NCI-H128 (cell line): ENCODE results near the gene UBE3B.

Source experiments
- DNase-seq: peaks from one replicate; lab custom pipeline; 2025; ENCODE audit not compliant: unreplicated experiment; lab: John Stamatoyannopoulos, UW

UBE3B gene

DNA sequence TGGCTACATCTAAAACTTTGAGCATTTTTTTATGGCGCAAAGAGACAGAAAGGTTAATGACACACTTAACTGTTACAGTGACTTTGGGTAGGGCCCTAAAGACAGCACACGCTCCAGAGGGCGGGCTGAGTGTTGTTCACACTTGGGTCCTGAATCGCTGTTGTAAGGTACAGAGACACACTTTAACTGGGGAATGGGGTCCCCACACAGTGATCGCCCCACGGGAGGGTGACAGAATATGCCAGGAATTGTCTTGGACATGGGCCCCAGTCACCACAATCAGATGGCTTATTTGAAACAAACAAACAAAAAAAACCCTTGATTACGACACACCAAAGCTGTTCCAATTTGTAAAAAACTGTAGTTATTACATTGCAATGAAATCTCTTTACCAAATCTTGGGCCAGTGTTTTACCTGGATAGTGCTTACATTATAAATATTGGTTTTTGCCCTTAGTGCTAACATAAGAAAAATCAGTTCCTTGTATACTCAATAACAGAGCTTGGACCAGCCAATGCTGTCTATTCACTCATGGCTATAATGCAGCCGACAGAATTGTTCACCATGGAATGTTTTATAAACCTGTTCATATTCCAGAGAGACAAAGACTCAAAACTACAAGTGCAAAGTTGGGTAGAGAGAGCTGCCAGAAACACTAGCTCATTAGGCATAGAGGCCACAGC lies 28.6 kb upstream of the UBE3B start:
- no peak for DNase-seq

GRCh38 chr12:109449845-109450532 lies 27.4 kb upstream of the UBE3B start:
- no peak for DNase-seq

GRCh38 chr12:109450980-109451379 lies 26.5 kb upstream of the UBE3B start:
- DNase-seq = no peak

DNA sequence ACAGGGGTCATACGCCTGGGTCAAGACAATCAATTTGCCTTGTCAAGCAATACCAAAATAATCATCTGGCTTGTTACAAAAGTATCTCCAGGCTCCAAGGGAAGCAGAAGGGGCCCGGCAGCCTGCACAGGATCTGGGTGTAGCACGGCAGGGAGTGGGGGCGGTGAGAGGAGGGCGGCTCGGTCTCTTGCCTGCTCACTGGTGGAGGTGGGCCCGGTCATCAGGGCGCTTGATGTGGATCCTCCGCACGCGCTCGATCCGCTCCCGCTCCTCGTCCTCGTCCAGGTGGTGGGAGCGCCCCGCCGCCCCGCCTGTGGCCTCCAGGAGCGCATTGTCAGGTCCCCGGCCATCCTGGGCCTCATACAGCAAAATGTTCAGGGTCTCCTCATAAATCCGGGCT lies 26.0 kb upstream of the UBE3B start:
- no peak for DNase-seq

DNA sequence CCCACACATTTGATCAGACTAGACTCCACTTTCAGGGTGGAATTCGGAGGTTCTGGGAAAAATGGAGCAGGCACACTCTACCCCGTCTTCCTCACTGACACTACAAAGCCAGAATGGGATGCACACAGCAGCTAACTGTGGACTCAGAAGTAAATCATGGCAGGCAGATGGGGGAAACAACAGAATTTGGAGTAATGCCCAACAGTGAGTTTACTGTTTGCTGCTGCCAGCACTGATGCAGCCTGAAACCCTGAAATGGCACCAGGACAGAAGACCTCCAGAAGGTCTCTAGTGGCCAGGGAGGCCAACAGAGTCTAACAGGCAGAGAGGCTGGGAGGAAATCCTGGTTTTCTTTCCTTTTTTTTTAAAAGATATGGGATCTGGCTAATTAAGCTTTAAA lies 24.9 kb upstream of the UBE3B start:
- DNase-seq = no peak

DNA sequence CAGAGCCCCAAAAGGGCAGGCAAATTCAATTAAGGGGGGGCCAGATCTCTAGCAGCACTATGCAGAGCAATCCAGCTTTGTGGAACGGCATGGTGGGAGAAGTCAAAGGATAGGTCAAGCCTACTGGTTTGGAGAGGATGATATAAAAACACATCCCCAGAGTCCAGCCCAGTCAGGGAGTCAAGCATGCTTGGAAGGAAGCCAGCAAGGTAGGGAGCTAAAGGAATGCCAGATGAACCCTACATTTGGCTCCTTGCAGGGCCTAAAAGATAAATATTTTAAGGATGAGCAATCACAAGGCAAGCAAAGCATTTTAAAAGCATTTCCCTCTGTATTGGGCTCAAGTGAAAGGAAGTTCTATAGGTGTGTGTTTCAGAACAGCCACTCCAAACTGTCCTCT lies 21.7 kb upstream of the UBE3B start:
- DNase-seq = no peak

- DNase-seq = no peak
Measured at GRCh38 chr12:109458086-109458485, 19.3 kb upstream of the UBE3B start.

DNA sequence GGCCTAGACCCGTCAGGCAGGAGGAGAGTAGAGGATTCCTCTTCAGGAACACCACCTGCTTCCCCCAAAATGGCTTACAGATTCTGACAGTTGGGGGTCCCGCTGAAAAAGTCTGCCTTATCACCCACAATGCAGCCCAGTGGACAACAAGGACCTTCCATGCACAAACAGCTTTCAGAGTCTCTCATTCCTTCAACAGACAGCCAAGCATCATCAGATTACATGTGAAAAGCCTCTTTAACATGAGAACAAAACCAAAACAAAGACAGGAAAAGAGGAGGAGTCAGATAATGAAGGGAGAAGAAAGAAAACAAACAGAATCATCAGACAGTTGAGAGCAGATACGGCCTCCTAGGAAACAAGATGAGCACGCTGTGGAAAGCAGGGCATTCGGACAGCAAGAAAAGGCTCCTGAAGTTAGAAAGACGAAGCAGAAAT lies 18.6 kb upstream of the UBE3B start:
- DNase-seq = no peak

DNA sequence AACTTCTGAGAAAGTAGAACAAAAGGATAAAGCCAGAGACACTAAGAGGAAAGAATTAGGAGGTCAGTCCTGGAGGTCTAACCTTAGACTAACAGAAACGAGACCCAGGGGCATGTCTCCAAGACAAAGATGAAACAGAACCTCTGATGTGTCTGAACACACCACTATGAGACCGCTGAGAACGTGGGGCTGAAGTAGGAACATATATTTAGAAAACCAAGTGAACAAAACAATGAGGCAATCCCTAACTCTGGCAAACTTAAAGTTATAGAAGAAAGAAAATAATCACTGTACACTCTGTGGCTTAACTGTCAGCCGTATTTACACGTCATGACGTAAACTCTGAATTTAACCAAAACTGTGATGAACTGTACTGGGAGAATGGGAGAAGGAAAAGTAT lies 18.2 kb upstream of the UBE3B start:
- DNase-seq = no peak

- no peak for DNase-seq
Measured at GRCh38 chr12:109460538-109460937, 16.9 kb upstream of the UBE3B start.

DNA sequence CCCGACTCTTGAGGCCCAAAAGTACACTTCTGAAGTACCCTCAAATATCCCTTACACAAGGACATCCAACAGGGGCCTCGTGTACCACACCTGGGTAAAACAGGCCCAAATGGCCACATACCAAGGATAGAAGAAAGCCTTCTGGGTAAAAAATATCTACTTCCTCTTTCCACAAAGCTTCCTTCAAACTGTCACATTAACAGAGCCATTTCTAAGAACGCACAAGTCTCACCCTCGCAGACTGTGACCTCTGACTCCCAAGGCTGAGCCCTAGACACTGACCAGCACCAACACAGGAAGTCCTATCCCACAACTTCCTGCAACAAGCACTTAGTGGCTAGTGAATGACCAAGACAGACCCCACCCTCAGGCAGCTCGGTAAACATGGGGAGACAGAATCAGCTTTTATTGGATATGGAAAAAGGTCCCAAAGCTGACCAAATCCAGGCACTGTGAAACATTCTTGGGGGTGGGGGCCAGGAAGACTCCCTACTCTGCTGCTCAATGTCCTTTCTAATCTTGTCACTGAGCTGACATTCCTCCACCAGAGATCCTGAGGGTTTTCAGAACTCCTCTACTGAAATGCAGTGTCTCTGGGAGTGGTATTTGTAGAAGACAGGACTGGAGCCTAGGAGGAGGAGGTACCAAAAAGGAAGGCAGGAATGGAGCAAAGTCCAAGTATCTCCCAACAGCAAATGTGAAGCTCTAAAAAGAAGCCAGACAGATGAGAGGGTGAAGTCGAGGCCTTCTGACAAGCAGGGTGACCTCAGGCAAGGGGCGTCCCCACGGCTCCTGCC lies 16.2 kb upstream of the UBE3B start:
- no peak for DNase-seq

- no peak for DNase-seq
Measured at GRCh38 chr12:109461846-109462756, 15.3 kb upstream of the UBE3B start.

DNA sequence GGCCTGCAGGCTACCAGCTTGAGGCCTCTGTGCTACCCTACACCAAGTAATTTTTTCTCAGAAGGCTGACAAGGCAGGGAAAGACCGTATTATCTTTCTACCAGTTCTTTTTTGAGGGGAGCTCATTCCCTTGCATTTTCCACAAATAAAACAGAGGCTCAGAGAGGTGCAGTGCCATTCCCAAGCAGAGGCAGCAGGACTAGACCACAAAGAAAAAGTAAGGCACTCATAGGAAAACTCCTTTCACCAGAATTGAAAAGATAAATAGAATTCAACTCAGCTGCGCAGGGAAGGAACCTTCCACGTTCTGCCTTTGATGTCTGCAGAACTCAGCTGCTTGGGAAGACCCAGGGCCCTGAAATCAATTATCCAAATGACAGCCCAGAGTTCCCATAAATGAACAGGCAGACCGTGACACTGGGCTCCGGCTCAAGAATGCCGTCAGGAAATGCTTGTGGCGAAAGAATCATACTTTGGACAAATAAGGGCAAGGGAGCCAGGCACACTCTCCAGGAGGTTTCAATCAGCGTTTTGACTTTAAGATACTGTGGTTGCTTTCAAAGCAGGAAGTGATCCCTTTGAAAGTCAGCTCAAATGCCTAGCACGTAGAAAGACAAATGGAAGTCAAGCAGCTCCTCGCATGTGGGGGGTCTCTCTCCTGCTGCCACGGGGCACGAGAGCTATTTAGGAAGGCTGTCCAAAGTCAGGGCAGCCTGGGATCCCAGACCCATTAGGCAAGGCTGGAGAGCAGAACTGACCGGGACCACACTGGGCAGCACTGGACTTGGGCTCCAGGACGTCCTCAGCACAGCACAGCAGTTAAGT lies 14.4 kb upstream of the UBE3B start:
- DNase-seq = no peak

DNA sequence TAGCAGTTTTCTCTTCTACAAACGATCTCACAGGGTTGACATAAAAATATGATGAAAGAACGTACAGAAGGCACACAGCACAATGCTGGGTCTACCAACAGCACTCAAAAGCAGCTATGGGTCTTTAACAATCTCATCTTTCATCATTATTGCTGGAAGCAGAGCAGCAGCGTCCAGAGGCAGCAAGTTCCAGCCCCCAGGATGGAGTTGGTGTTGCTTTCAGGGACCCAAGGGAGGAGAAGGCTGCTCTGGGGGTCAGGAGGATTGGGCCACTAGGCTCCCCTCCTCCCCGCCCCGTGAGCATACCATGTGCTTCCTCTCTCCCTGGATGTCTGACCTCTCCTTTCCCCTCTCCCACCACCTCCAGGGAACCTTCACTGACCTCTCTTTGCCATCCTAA lies 13.7 kb upstream of the UBE3B start:
- DNase-seq = no peak

GRCh38 chr12:109464642-109465351 lies 12.6 kb upstream of the UBE3B start:
- no peak for DNase-seq

GRCh38 chr12:109466305-109466704 lies 11.1 kb upstream of the UBE3B start:
- no peak for DNase-seq

GRCh38 chr12:109466821-109467220 lies 10.6 kb upstream of the UBE3B start:
- no peak for DNase-seq

GRCh38 chr12:109467978-109468676 lies 9.3 kb upstream of the UBE3B start:
- no peak for DNase-seq

- DNase-seq = no peak
Measured at GRCh38 chr12:109469517-109469916, 7.9 kb upstream of the UBE3B start.
